HG02981 (cell line): ENCODE results near the gene RFPL3.
"Not testable (repeated sequence)": the region's sequence is repeated elsewhere in the genome, so short reads cannot be mapped to it uniquely, and the experiment has no call there.

Experiments
- ATAC-seq: cut with Tn5 transposase; IDR thresholded peaks from one replicate; pipeline ENCODE4 v1.9.1; 2021; ENCODE audit warnings: mild to moderate bottlenecking, moderate library complexity; ENCODE audit not compliant: unreplicated experiment

RFPL3 gene

DNA sequence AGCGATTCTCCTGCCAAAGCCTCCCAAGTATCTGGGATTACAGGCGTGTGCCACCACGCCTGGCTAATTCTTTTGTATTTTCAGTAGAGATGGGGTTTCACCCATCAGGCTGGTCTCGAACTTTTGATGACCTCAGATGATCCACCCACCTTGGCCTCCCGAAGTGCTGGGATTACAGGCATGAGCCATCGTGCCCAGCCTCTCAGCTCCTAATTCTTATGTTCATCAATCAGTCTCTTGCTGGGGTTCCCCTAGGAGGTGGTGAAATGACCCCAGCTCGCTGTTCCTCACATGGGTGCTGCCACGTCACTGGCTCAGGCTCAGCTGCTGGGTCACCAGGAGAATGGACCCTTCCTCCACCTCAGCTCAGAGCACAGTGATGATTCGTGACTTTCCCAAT, at the start of gene RFPL3:
TSS of gene RFPL3 (plus strand) at position 301 of the 400 bp plus-strand sequence. CDS start 205 bp downstream, outside the sequence.
- not testable (repeated sequence) for ATAC-seq

DNA sequence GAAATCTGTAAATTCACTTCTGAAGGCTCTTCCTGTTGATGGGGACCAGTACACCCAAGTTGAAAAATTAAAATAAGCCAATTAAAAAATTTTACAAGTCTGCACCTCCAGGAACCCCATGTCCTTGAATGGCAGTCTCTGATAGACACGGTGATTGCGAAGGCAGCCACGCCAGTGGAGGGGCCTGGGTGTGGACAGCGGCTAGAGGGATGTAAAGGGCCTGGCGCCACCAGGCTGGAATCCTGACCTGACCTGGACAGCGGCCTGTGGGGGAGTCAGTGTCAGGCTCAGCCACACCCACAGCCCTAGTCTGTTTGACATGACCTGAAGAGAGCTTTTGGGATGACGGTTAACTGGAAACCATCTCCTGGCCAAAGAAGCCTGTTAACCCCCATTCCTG, 49.5 kb upstream of the RFPL3 start:
- ATAC-seq = no peak

DNA sequence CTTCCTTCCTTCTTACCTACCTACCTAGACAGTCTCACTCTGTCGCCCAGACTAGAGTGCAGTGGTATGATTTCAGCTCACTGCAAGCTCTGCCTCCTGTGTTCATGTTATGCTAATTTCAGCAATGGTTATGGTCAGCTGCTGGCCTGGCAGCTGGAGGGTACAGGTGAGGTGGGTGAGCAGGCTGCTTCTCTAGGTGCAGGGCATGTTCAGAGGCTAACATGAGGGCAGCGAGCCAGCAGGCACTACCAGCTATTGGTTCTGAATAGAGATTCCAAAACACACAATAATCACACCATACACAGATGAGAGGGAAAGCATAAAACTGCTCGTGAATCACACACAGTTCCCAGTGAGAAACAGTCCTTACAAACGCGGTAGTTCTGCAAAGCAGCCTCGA, 48.7 kb upstream of the RFPL3 start:
- ATAC-seq = no peak

DNA sequence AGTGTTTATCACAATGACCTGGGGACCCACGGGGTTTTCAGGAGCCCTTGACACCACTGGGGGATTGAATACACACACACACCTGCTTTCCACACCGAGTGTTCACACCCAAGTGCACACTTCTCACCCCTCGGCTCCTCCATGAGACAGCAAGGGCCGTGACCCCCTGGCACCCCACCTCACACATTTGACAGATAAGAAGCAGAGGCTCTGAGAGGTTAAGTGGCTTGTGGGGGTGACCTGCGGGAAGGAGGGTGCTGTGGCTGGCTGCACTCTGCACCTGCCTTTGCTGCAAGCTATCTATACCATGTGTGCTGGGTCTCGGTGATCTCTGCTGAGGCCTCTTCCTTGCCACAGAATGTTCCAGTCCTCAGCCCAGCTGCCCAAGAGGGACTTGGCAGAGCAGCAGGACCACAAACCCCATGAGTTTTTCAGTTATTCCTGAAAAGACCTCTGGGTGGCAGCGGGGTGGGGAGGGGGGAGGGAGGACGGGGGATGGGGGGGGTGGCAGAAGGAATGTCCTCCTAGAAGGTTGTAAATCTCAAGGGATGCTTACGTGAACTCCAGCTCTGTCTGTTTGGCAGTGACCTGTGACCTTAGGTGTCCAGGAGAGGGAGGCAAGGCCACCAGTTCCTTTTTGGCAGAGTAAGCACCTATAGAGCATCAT, 47.9 kb upstream of the RFPL3 start:
- ATAC-seq = no peak

DNA sequence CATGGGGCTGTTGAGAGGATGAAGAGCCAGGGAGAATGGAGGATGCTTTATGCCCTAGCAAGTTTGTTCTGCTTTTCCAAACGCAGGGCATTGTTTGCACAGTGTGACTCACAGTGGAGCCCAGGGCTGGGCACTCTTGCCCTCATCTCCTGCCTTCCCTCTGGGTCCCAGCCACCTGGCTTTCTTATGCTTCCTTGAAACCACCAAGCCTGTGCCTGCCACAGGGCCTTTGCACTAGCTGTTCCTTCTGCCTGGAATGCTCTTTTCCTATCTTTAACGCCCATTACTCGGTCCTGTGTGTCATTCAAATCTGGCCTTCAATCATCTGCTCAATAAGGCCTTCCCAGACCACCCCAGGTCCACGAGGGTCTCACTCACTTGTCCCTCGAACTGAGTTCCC, 46.9 kb upstream of the RFPL3 start:
- no peak for ATAC-seq

DNA sequence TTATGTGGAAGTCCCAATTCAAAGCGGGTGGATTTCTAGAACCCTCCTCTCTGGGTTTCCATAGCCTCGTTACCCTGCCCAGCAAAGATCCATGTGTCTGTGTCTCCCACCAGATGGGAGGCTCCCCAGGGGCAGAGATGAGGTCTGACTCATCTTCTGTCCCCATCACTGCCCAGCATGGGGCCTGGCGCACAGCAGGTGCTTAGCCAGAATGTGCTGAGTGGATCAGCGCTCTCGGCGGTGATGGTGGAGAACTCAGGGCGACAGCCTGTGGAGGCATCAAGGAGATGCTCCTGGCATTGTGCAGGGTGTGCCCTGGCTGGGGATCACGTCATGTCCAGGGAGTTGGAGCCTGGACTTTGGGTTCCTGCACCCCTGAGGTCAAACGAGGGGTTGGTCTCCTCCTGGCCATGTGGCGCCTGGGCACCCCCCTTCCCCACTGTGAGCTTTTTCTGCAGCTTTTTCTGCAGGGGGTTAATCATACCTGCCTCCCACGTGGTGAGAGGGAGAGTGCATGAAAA, 46.1 kb upstream of the RFPL3 start:
- no peak for ATAC-seq

DNA sequence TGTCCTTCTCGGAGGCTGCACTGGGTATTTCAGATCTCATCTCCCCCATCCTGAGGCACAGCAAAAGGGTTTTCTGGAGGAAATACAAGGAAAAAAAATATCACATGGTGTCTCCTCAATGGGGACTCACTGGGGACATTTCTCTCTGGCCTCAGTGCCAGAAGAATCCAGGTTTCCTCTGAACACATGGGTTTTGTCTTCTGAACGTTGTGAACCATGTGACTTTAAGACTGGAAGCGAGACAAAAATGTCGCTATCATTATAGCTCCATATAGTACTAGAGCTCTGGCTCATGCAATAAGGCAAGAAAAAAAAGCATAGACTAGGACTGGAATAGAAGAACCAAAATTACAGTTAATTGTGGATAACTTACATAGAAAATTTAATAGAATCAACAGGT, 44.9 kb upstream of the RFPL3 start:
- no peak for ATAC-seq

DNA sequence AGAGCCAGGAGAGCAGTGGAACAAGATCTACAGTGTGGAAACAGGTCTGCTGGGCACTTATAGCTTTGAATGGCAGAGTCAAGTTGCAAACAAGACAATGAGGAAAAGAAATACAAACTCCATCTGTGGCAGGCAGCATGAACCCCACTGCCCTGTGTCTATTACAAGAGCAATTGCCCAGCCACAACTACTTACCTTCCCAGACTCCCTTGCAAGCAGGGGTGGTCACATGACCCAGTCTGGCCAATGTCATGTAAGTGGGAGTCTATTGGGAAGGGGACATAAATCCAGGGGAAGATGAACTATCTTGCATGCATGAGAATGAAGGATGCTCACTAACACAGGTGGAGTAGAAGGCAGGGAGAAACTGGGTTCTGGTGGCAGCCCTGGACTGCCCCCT, 44.1 kb upstream of the RFPL3 start:
- no peak for ATAC-seq

DNA sequence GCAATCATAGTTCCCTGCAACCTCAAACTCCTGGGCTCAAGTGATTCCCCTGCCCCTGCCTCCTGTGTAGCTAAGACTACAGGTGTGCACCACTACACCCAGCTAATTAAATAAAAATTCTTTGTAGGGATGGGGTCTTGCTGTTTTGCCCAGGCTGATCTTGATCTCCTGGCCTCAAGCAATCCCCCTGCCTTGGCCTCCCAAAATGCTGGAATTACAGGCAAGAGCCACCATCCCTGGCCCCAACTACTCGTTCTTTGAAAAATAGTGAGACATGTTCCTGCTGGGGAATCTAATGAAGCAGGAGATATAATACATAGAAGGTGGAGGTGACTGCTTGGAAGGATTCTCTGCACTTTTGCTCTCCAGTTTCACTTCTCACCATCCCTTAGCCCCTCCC, 40.1 kb upstream of the RFPL3 start:
- ATAC-seq = no peak

DNA sequence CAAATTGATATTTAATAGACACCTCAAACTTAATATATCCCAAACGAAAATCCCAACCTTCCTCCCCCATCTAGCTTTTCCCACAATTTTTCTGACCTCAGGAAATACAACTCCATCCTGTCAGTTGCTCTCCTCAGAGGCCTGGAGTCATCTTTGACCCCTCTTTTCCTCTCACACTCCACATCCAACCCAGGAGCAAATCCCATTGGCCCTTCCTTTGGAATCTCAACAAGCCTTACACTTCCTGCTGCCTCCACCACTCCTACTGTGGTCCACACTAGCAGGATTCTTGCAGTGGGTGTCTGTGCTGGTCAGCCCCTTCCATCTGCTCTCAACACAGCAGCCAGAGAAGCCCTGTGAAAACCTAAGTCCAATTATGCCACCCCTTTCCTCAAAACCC, 39.3 kb upstream of the RFPL3 start:
- ATAC-seq = no peak

DNA sequence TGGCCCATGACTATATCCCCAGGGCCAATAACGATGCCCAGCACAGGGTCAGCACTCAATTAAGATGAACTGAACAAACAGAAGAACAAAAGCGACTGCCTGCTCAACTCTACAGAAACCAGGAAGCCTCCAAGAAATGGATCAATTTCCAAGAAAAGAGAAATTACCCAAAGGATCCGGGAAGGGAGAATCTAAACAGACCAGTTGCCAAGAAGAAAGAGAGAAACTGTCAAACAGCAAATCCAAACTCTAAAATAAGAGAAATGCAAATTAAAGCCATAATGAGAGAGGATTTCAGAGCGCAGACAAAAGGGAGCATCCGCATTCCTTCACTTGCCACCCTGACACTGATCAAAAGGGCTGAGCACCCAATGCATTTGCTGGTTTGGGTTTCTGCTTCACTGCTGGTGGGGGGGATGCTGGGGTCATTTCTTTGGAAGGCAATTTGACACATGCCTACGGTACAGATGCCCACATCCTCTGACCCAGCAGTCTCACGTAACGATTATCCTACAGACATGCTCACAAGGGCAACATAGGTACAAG, 37.7 kb upstream of the RFPL3 start:
- no peak for ATAC-seq

DNA sequence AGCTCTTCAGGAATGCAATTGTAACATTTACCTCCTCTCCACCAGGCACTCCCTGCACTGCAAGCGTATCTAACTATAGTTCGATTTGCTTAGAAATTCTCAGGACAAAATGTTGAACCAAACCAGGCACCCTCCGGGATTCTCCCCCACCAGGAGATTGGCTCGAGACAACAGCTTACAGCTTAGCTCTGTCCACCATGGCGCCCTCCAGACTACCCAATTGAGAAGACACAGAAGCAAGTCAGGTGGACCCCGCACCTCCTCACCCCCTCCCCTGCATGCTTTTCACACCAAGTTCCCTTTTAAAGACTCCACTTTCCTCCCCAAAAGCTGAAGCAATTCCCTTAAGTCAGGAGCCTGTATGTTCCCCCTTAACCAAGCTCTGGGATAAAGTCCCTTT, 34.7 kb upstream of the RFPL3 start:
- no peak for ATAC-seq

DNA sequence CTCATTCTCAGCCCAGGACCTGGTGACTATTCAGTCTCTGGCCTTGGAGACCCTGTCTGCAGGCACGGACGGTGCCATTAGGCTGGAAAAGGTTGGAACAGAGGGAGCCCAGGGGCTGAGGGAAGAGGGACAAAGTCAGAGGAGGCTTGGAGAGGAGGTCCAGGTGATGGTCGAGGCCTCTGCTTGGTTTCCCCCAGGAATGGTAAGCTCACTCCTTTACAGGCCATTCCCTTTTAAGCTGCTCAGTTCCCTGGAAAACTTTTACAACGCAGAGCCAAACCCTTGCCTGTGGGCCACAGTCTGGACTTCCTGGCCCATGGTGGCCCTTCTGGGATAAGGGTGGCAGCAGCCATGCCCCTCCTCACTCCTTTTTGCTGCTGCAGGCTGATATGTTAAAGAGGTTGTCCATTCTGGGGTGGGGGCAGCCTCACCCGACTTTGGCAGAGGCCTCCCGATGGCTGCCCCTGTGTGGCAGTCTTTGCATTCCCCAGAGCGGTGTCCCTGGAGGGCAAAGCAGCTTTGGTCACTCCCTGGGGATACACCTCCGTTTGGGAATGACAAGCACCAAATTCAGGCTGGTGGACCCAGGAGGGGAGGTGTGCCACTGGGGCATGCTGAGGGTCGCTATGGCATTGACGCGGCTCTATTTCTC, 34.0 kb upstream of the RFPL3 start:
- ATAC-seq = no peak

DNA sequence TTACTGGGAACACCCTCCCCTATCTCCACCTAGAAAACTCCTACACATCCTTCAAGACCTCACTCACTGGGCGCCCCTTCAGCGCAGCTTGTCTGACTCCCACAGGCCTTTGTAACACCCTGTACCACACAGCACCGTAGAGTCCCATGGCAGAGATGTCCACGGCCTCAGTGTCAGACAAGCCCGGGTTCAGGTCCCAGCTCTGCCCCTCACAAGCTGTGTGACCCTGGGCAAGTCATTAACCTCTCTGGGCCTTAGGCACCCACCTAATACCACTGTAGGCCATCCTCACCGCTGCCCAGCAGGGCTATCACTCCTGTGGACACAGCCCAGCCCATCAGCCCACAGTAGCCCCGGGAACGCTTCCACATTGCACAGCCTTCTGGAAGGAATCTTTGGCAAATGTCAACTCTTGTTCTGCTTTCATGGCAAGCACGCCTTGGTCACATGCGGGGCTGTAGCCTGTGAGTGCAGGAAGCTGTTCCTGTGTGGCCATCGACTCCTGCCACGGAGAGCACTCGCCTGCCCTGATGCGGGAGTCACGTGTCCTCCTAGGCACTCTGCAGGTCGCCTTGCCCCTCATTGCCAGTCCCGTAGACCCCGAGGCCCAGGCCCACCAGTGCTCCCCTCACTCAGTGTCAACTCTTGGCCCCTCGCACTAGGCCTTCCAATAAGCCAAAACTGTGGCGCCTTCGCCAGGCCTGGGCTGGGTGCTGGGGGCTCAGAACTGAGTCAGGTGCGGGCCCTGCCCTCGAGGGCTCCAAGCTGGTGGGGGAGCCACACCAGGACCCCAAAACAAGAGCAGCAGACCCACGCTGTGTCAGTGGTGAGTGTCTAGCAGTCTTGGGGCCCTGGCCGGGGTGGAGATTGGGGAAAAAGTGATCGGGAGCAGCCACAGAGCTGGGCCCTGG, 32.9 kb upstream of the RFPL3 start:
- ATAC-seq = no peak

DNA sequence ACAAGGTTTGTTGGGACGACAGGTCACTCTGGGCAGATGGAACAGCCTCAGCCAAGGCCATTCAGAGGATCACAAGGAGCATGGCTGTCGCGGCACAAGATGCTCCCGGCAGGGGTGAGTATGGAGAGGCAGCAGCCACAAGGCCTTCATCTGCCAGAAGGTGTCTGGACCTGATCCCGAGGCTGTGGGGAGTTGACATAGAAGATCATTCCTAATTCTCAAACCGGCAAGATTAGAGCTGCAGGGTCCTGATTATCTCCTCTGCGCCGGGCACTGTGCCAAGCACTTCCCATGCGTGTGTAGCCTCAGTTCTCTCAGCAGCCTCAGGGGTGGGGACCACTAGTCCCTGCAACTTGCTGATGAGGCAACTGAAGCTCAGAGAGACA, 32.3 kb upstream of the RFPL3 start:
- no peak for ATAC-seq

DNA sequence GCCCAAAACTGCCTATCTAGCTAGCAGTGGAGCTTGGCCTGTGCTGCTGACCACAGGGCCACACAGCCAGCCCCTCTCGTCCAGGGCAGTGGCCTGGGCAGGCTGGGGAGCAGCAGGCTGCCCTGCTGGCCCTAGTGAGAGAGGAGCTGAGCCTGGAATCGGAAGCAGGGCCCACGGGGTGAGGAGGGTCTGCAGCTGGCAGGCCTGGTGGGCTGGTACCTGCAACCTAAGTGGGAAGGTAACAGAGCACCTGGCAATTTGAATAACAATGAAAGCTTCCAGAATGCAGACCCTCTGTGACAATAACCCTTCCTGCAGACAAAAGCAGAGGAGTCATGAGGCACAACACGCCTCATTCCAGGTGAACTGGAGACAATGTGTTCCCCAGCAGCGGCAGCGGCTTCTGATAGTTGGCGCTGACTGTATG, 31.8 kb upstream of the RFPL3 start:
- ATAC-seq = no peak

DNA sequence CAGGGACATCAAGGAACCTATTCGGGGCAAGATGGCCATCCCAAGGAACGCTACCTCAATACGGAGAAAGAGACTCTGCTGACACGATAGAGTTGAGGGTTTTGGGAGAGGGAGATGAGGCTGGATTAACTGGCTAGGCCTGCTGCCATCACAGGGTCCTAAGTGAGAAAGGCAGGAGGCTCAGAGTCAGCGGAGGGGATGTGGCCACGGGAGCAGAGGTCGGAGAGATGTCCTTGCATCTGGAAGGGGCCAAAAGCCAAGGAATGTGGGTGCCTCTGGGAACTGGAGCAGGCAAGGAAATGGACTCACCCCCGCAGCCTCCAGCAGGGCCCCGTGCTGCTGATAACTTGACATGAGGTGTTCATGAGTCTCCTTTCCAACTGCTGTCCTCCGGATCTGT, 31.0 kb upstream of the RFPL3 start:
- ATAC-seq = no peak

DNA sequence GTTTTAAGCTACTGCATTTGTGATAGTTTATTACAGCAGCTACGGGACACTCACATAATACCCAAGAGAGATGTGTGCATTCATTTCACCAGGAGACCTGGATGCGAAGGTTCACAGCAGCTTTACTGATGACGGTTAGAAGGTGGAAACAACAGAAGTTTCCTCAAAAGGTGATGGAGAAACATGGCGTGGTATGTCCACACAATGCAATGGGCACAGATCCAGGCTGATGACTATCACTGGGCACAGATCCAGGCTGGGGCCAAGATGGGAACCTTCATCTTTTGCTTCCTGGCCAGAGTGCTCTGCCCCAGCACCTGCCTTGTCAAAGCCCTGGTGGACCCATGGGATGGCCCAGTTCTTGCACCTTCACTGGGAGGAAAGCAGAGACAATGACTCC, 30.6 kb upstream of the RFPL3 start:
- no peak for ATAC-seq

DNA sequence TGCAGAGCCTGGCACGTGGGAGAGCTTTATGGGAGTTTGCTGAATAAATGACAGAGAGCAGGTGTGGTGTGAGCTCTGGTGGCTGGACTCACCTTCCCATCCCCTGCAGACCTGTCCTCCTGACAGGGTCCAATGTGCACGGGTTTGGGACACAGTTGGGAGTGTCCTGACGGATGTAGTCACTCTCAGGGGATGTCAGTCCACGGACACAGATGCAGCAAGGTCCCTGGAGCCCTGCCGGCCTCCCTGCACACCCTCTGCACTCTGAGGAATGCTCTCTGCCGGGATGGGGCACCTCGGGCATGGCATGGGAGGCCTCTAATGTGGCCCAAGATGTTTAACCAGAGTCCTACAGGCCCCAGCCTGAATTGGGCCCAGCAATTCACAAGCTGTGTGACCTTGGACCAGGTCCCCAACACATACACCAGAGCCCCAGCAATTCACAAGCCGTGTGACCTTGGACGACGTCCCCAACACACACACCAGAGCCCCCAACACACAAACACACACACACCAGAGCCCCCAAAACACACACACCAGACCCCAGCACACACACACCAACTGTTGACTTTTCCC, 30.0 kb upstream of the RFPL3 start:
- no peak for ATAC-seq

DNA sequence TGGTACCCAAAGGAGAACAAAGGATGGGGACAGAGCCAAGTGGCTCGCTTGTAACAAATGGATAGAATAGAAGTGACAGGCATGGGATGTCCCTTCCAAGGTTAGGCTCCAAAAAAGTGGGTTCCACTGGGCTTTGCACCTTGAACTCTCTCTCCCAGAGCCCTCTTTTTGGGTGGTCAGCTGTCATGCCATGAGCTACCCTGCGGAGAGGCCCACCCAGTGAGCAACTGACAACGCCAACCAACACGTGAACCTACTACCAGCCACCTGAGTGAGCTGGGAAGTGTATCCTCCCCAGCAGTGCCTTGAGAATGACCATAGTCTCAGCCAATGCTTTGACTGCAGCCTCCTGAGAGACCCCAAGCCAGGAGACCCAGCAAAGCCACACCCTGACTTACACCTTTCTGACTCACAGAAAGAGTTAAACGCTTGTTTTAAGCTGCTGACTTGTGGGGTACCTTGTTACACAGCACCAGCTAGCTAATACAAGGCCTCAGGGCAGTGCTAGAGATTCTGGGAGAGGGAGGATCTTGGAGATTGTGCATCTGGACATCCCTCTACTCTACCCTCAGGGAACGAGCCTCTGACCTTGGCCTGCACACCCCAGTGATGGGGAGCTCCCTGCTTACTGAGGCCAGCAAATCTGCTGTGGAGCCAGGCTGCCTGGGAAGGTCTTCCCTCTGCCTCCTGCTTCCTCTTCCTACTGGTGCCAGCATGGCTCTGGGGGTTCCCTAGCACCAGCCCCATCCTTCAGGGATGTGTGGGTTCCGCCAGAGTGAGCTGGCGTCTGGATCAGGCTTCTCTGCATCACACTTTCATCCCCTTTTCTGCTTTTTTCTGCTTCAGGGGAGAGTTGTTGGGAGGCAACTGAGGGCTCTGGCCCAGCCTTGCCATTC, 29.1 kb upstream of the RFPL3 start:
- ATAC-seq = no peak
